GM10266 (cell line): Measurements from ENCODE around the gene CAST.

ENCODE experiments used
- DNase-seq: peaks from one replicate; pipeline ENCODE4 v3.0.0; 2012; ENCODE audit errors: extremely low spot score
- CTCF ChIP-seq: IDR thresholded peaks from 2 replicates; pipeline ENCODE4 v1.5.1; 2012; ENCODE audit warnings: mild to moderate bottlenecking, low read depth; ENCODE audit not compliant: control insufficient read depth, insufficient read depth; ENCODE audit errors: missing control alignments

Gene CAST

GRCh38 chr5:96753017-96753397 is 90.8 kb downstream of the CAST start:
- DNase-seq: no peak
- no peak for TF ChIP-seq CTCF

GRCh38 chr5:96753848-96754247 is 91.7 kb downstream of the CAST start:
- DNase-seq: no peak
- TF ChIP-seq CTCF: no peak

- DNase-seq: no peak
- TF ChIP-seq CTCF: no peak
Measured at GRCh38 chr5:96755851-96756250, 93.7 kb downstream of the CAST start.

DNA sequence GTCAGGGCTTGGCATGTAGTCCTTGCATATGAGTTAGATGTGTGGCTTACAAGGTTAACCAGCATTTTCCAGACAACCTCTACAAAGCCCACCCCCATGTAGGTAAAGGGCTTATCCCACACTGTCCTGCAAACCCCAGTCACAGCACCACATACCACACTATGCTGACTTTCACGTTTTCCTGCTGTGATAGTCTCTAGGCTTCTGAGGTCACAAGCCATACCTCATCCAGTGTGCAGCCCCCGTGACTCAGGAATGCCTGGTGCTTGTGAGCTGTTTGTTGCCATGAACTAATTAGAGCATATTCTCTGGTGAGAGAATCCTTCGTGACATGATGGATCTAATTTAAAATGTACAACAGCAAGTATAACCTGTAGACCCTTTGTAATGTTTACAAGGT is 94.8 kb downstream of the CAST start:
- TF ChIP-seq CTCF: no peak
- no peak for DNase-seq

- no peak for TF ChIP-seq CTCF
- no peak for DNase-seq
Measured at GRCh38 chr5:96758621-96759020, 96.4 kb downstream of the CAST start.

DNA sequence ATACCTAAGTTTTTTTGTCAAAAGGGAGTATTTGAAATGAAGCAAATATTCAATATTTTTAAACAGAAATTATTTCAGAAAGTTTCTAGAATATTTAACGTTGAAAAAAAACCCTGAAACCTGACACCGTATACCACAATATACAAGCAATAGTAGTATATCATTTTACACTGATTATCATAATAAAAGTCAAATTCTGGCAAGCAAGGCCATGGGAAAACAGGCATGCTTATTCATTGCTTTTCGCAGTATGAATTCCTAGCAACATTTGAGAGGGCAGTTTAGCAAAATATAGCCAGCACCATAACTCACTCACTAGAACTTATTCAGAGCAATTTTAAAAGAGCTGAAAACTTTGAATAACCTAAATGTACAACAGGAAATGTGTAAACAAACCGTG is 99.4 kb downstream of the CAST start:
- TF ChIP-seq CTCF: no peak
- DNase-seq: no peak

DNA sequence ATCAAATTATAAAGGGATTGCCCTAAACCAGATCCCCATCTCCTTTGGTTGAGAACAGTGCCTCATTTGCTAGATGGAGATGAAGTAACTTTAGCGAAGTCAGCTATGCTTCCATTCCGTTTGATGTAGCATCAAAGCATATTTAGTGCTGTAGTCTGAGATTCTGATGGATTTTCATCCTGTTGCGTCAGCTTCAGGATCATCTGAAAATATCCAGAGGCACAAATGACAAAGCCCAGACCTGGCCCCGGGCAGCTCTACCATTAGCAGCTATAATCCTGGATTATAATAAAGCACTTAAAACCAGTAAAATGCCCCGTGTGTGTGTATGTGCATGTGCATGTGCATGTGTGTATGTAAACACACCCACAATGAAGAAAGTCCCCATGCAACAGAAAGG is 100.8 kb downstream of the CAST start:
- TF ChIP-seq CTCF: no peak
- no peak for DNase-seq
